ENCODE measurements around the gene ZNF653.

Gene ZNF653

GRCh38 chr19:11505504-11506100 lies at the start of gene ZNF653:
Gene ZNF653 (minus strand): TSS chr19:11505839. CDS start chr19:11505786, 53 bp downstream.
- DNase-seq: peak; percentile 97

GRCh38 chr19:11555246-11555645 lies 49.6 kb upstream of the ZNF653 start:
- no peak for DNase-seq

GRCh38 chr19:11554160-11554559 lies 48.5 kb upstream of the ZNF653 start:
- no peak for DNase-seq

- no peak for DNase-seq
Measured at GRCh38 chr19:11552666-11553372, 47.2 kb upstream of the ZNF653 start.

- DNase-seq: no peak
Measured at GRCh38 chr19:11551603-11552235, 46.1 kb upstream of the ZNF653 start.

- no peak for DNase-seq
Measured at GRCh38 chr19:11550265-11550664, 44.6 kb upstream of the ZNF653 start.

- DNase-seq: no peak
Measured at GRCh38 chr19:11549386-11549953, 43.8 kb upstream of the ZNF653 start.

- no peak for DNase-seq
Measured at GRCh38 chr19:11547929-11548700, 42.5 kb upstream of the ZNF653 start.

GRCh38 chr19:11541238-11541637 lies 35.6 kb upstream of the ZNF653 start:
- DNase-seq: no peak

GRCh38 chr19:11540645-11541044 lies 35.0 kb upstream of the ZNF653 start:
- DNase-seq: no peak

GRCh38 chr19:11539495-11540365 lies 34.1 kb upstream of the ZNF653 start:
- DNase-seq: peak; percentile 12

GRCh38 chr19:11538232-11539036 lies 32.8 kb upstream of the ZNF653 start, which contains the start of gene CNN1:
Gene CNN1 (plus strand): TSS chr19:11538851. CDS start chr19:11538928, 77 bp downstream.
- DNase-seq: no peak

GRCh38 chr19:11535792-11536595 lies 30.4 kb upstream of the ZNF653 start:
- peak; percentile 54 for DNase-seq

GRCh38 chr19:11534948-11535347 lies 29.3 kb upstream of the ZNF653 start:
- no peak for DNase-seq

- no peak for DNase-seq
Measured at GRCh38 chr19:11534538-11534937, 28.9 kb upstream of the ZNF653 start.

GRCh38 chr19:11530432-11530831 lies 24.8 kb upstream of the ZNF653 start:
- peak; percentile 90 for DNase-seq

- DNase-seq: peak; percentile 97
Measured at GRCh38 chr19:11528551-11529341, 23.1 kb upstream of the ZNF653 start, which contains the start of gene ECSIT. Gene ECSIT (minus strand): TSS chr19:11529134. CDS start chr19:11519170, 9,964 bp downstream.

GRCh38 chr19:11519138-11519537 lies 13.5 kb upstream of the ZNF653 start:
- no peak for DNase-seq

- DNase-seq: no peak
Measured at GRCh38 chr19:11513946-11514345, 8.3 kb upstream of the ZNF653 start.

All from NCI-H2171 treated with DMSO at 0.1 percent for 48 hours (cell line).